Neural cell (in vitro differentiated cells): Measurements from ENCODE around the gene TRAPPC10. TPM values are rescaled to one million over a fixed set of nuclear protein-coding genes. Genes with fewer than 3 reads are reported as not detected.

Experiments used
- H2AFZ ChIP-seq: fragments of 200-600, 300-800 bp; sonication (generic), shearing (Covaris generic); 2 replicates; pipeline ENCODE4 v1.6.0; 2014; ENCODE audit warnings: low read depth, mild to moderate bottlenecking, antibody characterized with exemption, low read length, moderate library complexity
- H3F3A ChIP-seq: fragments of 200-600 bp; shearing (Covaris generic); 2 replicates; pipeline ENCODE4 v1.6.1; 2016; ENCODE audit warnings: mild to moderate bottlenecking, moderate library complexity, mixed read lengths, antibody characterized with exemption, low read length; ENCODE audit not compliant: insufficient read depth, poor library complexity, severe bottlenecking
- H3K27ac ChIP-seq: fragments of 200-600, 300-800 bp; sonication (generic), shearing (Covaris generic); 2 replicates; pipeline ENCODE4 v1.5.1; 2014; ENCODE audit warnings: mild to moderate bottlenecking, low read length, moderate library complexity
- H3K27me3 ChIP-seq: fragments of 300-800, 200-600 bp; sonication (generic), shearing (Covaris generic); 2 replicates; pipeline ENCODE4 v1.6.0; 2014; ENCODE audit warnings: mild to moderate bottlenecking, low read depth, low read length, moderate library complexity; ENCODE audit not compliant: insufficient read depth
- H3K36me3 ChIP-seq: fragments of 300-800, 200-600 bp; sonication (generic), shearing (Covaris generic); 2 replicates; pipeline ENCODE4 v1.5.1; 2014; ENCODE audit warnings: mild to moderate bottlenecking, antibody characterized with exemption, low read length, moderate library complexity; ENCODE audit not compliant: insufficient read depth
- H3K4me2 ChIP-seq: fragments of 300-800, 200-600 bp; sonication (generic), shearing (Covaris generic); 2 replicates; pipeline ENCODE4 v1.6.0; 2014; ENCODE audit warnings: mild to moderate bottlenecking, low read length
- H3K4me3 ChIP-seq: fragments of 300-800, 200-600 bp; sonication (generic), shearing (Covaris generic); 2 replicates; pipeline ENCODE4 v1.5.1; 2014; ENCODE audit warnings: mild to moderate bottlenecking, low read length, moderate library complexity
- H3K79me2 ChIP-seq: fragments of 200-600 bp; shearing (Covaris generic); replicated peaks from 2 replicates; pipeline ENCODE4 v1.6.0; 2014; ENCODE audit warnings: mild to moderate bottlenecking, low read length, moderate library complexity; ENCODE audit not compliant: insufficient read depth
- H3K9ac ChIP-seq: fragments of 300-800, 200-600 bp; sonication (generic), shearing (Covaris generic); 2 replicates; pipeline ENCODE4 v1.6.1; 2016; ENCODE audit warnings: mild to moderate bottlenecking, low read length, mixed read lengths
- H3K9me2 ChIP-seq: fragments of 200-600 bp; shearing (Covaris generic); 2 replicates; pipeline ENCODE4 v1.6.1; 2016; ENCODE audit warnings: mild to moderate bottlenecking, low read length, mixed read lengths; ENCODE audit not compliant: insufficient read depth
- H3K9me3 ChIP-seq: fragments of 200-600, 300-800 bp; sonication (generic), shearing (Covaris generic); 2 replicates; pipeline ENCODE4 v1.6.1; 2016; ENCODE audit warnings: mild to moderate bottlenecking, mixed run types, low read length, moderate library complexity, mixed read lengths
- H4K20me1 ChIP-seq: fragments of 200-600 bp; shearing (Covaris generic); 2 replicates; pipeline ENCODE4 v1.6.1; 2016; ENCODE audit warnings: mild to moderate bottlenecking, mixed run types; ENCODE audit not compliant: insufficient read depth
- EP300 ChIP-seq: fragments of 450-650 bp; conservative IDR thresholded peaks from 2 replicates; pipeline ENCODE4 v1.6.1; 2014; ENCODE audit warnings: antibody characterized with exemption, mild to moderate bottlenecking, moderate library complexity; ENCODE audit not compliant: poor library complexity, severe bottlenecking
- EZH2 ChIP-seq: fragments of 200-600, 300-800 bp; shearing (Covaris generic), sonication (generic); IDR thresholded peaks from 2 replicates; pipeline ENCODE4 v1.6.1; 2014; ENCODE audit warnings: antibody characterized with exemption, low read length, borderline replicate concordance, mild to moderate bottlenecking; ENCODE audit not compliant: insufficient read depth, poor library complexity, severe bottlenecking
- MXI1 ChIP-seq: fragments of 450-650 bp; conservative IDR thresholded peaks from 2 replicates; pipeline ENCODE4 v1.6.1; 2014; ENCODE audit warnings: antibody characterized with exemption, mild to moderate bottlenecking; ENCODE audit not compliant: poor library complexity, severe bottlenecking
- POLR2AphosphoS5 ChIP-seq: IDR thresholded peaks from 2 replicates; pipeline ENCODE4 v1.6.1; 2012
- RAD21 ChIP-seq: fragments of 450-650 bp; conservative IDR thresholded peaks from 2 replicates; pipeline ENCODE4 v1.6.1; 2014; ENCODE audit warnings: antibody characterized with exemption, mild to moderate bottlenecking, moderate library complexity
- SMC3 ChIP-seq: fragments of 450-650 bp; conservative IDR thresholded peaks from 2 replicates; pipeline ENCODE4 v1.6.1; 2014; ENCODE audit warnings: antibody characterized with exemption, mild to moderate bottlenecking, moderate library complexity; ENCODE audit not compliant: poor library complexity
- TAF1 ChIP-seq: IDR thresholded peaks from 2 replicates; pipeline ENCODE4 v1.6.1; 2012; ENCODE audit warnings: low read depth
- polyA plus RNA-seq: library from polyadenylated mRNA; depleted of rRNA; stranded (reverse); fragments of >200 nt; gene quantifications from 2 replicates; pipeline ENCODE4 v1.2.3, GENCODE V29; 2014
- TF ChIP-seq, protein P1 (sequence below): IDR thresholded peaks from 2 replicates; pipeline ENCODE4 v1.6.1; 2012; ENCODE audit warnings: borderline replicate concordance
- TF ChIP-seq, protein P2 (sequence below): fragments of 450-650 bp; IDR thresholded peaks from 2 replicates; pipeline ENCODE4 v1.5.1; 2014; ENCODE audit warnings: antibody characterized with exemption, mild to moderate bottlenecking, moderate library complexity; ENCODE audit not compliant: poor library complexity, severe bottlenecking

The TRAPPC10 gene
- polyA plus RNA-seq, 1 donor from 2014 or later: 17.8 TPM

DNA sequence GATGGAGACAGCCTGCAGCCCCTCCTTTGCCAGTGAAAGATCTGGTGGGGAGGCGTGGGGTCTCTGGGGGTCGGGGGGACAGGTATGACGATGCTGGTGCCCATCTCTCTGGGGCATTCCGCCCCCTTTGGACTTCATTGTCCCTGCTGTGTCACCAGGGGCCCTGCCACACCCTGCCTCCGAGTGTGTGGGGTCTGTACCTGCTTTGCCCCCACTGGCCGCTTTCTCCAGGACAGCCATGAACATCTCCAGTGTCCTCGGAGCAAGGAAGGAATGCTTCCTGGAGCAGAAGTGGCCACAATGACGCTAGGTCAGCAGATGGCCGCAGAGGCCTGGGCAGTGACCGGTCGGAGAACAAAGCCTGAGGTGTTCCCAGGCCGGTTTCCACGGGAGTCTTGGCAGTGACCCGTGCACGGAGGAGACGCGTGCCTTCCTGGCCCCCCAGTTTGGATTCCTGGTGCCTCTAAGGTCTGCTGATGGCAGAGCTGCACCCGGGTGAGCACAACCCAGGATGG lies 18.6 kb upstream of the TRAPPC10 start:
- no peaks in the 10 kb centered on the region for H3F3A ChIP-seq
- no peak overlapping the region for H3K4me3 ChIP-seq
- H4K20me1 ChIP-seq: no peaks in the 10 kb centered on the region
- no peaks in the 10 kb centered on the region for H3K36me3 ChIP-seq
- H3K27me3 ChIP-seq: no peaks in the 10 kb centered on the region
- H3K4me2 ChIP-seq: no peak overlapping the region
- no peaks in the 10 kb centered on the region for H3K9me3 ChIP-seq
- H3K9ac ChIP-seq: no peak overlapping the region
- TF ChIP-seq RAD21 (no peak), MXI1 (no peak), POLR2AphosphoS5 (no peak), EZH2 (no peak), SMC3 (no peak), EP300 (no peak), TAF1 (no peak)
- TF ChIP-seq, protein P1, sequence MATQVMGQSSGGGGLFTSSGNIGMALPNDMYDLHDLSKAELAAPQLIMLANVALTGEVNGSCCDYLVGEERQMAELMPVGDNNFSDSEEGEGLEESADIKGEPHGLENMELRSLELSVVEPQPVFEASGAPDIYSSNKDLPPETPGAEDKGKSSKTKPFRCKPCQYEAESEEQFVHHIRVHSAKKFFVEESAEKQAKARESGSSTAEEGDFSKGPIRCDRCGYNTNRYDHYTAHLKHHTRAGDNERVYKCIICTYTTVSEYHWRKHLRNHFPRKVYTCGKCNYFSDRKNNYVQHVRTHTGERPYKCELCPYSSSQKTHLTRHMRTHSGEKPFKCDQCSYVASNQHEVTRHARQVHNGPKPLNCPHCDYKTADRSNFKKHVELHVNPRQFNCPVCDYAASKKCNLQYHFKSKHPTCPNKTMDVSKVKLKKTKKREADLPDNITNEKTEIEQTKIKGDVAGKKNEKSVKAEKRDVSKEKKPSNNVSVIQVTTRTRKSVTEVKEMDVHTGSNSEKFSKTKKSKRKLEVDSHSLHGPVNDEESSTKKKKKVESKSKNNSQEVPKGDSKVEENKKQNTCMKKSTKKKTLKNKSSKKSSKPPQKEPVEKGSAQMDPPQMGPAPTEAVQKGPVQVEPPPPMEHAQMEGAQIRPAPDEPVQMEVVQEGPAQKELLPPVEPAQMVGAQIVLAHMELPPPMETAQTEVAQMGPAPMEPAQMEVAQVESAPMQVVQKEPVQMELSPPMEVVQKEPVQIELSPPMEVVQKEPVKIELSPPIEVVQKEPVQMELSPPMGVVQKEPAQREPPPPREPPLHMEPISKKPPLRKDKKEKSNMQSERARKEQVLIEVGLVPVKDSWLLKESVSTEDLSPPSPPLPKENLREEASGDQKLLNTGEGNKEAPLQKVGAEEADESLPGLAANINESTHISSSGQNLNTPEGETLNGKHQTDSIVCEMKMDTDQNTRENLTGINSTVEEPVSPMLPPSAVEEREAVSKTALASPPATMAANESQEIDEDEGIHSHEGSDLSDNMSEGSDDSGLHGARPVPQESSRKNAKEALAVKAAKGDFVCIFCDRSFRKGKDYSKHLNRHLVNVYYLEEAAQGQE: no peak
- TF ChIP-seq, protein P2, sequence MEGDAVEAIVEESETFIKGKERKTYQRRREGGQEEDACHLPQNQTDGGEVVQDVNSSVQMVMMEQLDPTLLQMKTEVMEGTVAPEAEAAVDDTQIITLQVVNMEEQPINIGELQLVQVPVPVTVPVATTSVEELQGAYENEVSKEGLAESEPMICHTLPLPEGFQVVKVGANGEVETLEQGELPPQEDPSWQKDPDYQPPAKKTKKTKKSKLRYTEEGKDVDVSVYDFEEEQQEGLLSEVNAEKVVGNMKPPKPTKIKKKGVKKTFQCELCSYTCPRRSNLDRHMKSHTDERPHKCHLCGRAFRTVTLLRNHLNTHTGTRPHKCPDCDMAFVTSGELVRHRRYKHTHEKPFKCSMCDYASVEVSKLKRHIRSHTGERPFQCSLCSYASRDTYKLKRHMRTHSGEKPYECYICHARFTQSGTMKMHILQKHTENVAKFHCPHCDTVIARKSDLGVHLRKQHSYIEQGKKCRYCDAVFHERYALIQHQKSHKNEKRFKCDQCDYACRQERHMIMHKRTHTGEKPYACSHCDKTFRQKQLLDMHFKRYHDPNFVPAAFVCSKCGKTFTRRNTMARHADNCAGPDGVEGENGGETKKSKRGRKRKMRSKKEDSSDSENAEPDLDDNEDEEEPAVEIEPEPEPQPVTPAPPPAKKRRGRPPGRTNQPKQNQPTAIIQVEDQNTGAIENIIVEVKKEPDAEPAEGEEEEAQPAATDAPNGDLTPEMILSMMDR: no peak
- no peaks in the 10 kb centered on the region for H3K9me2 ChIP-seq
- H2AFZ ChIP-seq: no peak overlapping the region
- no peak overlapping the region for H3K27ac ChIP-seq
- H3K79me2 ChIP-seq: no peaks in the 10 kb centered on the region

DNA sequence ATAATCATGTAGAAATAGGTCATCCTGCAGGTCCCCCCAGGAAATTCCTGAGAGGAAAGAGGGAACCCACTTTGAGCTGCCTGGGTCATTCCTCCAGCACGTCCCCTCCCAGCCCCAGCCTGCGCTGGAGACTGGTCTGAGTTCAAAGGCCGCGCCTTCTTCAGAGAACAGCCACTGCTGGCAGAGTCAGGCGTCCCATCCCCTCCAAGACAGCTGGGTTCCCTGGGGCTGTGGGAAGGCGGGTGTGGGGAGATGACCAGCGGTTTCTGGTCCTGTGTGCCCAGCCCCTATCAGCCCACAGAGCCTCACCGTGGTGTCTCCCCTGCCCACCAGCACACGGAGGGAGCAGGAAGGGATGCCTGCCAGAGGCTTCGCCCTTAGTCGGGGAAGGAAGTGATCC lies 18.0 kb upstream of the TRAPPC10 start:
- Histone ChIP-seq H3K9me3 (no peaks in the 10 kb centered on the region), H3K27ac (no peak overlapping the region), H3K36me3 (no peaks in the 10 kb centered on the region), H3K4me3 (no peak overlapping the region), H3K4me2 (no peak overlapping the region), H3K9ac (no peak overlapping the region), H2AFZ (no peak overlapping the region), H3F3A (no peaks in the 10 kb centered on the region), H3K27me3 (no peaks in the 10 kb centered on the region), H3K9me2 (no peaks in the 10 kb centered on the region), H3K79me2 (no peaks in the 10 kb centered on the region), H4K20me1 (no peaks in the 10 kb centered on the region)
- TF ChIP-seq, protein P2: no peak
- no peak for TF ChIP-seq EP300
